Gastrocnemius medialis (tissue), 4 donors: ENCODE results near the gene ASB2.

Source experiments
- CTCF ChIP-seq, 5 experiments: fragments of 450-650 bp in 3 of 5; fragments of 200-600 bp in 2 of 5; sonication (generic) in 2 of 5; IDR thresholded peaks in 4 of 5; conservative IDR thresholded peaks in 1 of 5; 1 replicate in 4 of 5; 2 replicates in 1 of 5; pipeline ENCODE4 v1.5.1; 2016 to 2019; ENCODE audit warnings: antibody characterized with exemption in 5 of 5, mild to moderate bottlenecking in 3 of 5, moderate library complexity in 3 of 5
- POLR2A ChIP-seq, 2 donors: fragments of 450-650 bp; IDR thresholded peaks; one replicate each; pipeline ENCODE4 v1.6.1; 2017; ENCODE audit warnings: antibody characterized with exemption in 2 of 2, mild to moderate bottlenecking in 2 of 2, moderate library complexity in 2 of 2

- TF ChIP-seq CTCF (IDR thresholded peaks at IDR 0.05 in 4 of 5, conservative IDR thresholded peaks at IDR 0.05 in 1 of 5) (no peak), POLR2A (IDR thresholded peaks at IDR 0.05) (no peak)
These were observed 72.8 kb downstream of the ASB2 start for GRCh38 chr14:93903342-93904184.
